Ascending aorta (tissue), 2 donors: ENCODE data around the gene POLD4. TPM values are rescaled to one million over a fixed set of nuclear protein-coding genes. Genes with fewer than 3 reads are reported as not detected.

ENCODE experiments used
- DNase-seq, 2 donors: peaks; one replicate each; pipeline ENCODE4 v3.0.0-alpha.2; 2019; ENCODE audit warnings: low spot score in 2 of 2
- H3K27ac ChIP-seq, 2 donors: fragments of 200-600 bp; sonication (generic); one replicate each; pipeline ENCODE4 v1.5.1; 2016 to 2017; ENCODE audit warnings: mild to moderate bottlenecking in 1 of 2
- H3K27me3 ChIP-seq: fragments of 200-600 bp; sonication (generic); one replicate; pipeline ENCODE4 v1.5.1; 2017
- H3K36me3 ChIP-seq, 2 donors: fragments of 200-600 bp; sonication (generic); one replicate each; pipeline ENCODE4 v1.5.1; 2016
- H3K4me1 ChIP-seq, 2 donors: fragments of 200-600 bp; sonication (generic); one replicate each; pipeline ENCODE4 v1.5.1; 2016 to 2017; ENCODE audit warnings: mild to moderate bottlenecking in 1 of 2
- H3K4me3 ChIP-seq, 2 donors: fragments of 200-600 bp; sonication (generic); one replicate each; pipeline ENCODE4 v1.5.1; 2016 to 2017; ENCODE audit warnings: mild to moderate bottlenecking in 1 of 2
- H3K9me3 ChIP-seq, 2 donors: fragments of 200-600 bp; sonication (generic); one replicate each; pipeline ENCODE4 v1.5.1; 2016
- intact Hi-C: fragments of 100-400 bp; cut with DNase I; formaldehyde crosslinking; loops from one replicate; pipeline ENCODE4 v1.15.1; 2023
- total RNA-seq: library from RNA; depleted of rRNA; stranded (reverse); fragments of >200 nt; gene quantifications from one replicate; pipeline ENCODE4 v1.1.0, GENCODE V29; 2016
- TF ChIP-seq, protein P1 (sequence below), 3 experiments: fragments of 200-600 bp in 2 of 3; fragments of 450-650 bp in 1 of 3; sonication (generic) in 2 of 3; IDR thresholded peaks; one replicate each; pipeline ENCODE4 v1.5.1; 2016 to 2019; ENCODE audit warnings: antibody characterized with exemption in 3 of 3, mild to moderate bottlenecking in 1 of 3, moderate library complexity in 1 of 3

The POLD4 gene
- total RNA-seq, 1 donor from 2014 or later, result 107 TPM

DNA sequence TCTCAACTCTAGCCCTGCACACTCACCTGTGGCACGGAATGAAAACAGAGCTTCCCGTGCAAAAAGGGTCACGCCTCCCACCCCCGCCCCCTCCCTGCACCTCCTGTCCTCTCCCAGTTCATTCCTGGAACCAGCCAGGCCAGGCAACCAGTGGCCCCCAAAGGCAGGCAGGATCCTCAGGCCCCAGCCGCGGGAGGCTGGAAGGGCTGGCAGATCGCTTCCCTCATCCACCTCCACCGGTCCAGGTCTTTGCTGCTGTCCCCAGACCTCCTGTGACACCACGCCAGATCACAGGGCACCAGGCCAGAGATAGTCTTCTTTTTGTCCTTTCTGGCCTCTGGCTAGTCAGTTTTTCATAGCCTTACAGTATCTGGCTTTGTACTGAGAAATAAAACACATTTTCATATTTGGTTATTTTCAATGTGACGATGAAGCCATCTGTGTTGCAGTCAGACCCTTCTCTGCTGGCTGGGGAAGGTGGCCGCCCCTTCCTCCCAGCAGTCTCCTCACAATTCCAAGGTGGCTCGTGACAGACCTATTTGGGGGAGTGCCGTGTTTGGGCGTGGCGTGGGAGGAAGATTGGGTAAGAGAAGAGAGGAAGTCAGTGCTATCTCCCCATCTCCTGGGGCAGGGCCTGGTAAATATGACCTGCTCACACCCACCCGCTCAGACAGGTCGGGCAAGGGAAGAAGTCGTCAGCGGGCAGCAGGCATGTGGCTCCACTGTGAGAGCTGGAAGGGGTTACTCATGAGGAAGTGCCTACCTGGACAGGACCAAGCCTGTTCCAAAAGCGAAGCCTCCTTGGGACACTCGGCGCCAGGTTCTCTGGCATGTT is 40.9 kb downstream of the POLD4 start:
- intact Hi-C loops, result no loop called here
- Histone ChIP-seq H3K4me3 (no peak overlapping the region), H3K27me3 (no peaks in the 10 kb centered on the region), H3K27ac (no peak overlapping the region), H3K4me1 (no peaks in the 10 kb centered on the region), H3K9me3 (no peaks in the 10 kb centered on the region), H3K36me3 (peaks cover 24 to 43% of the 10 kb centered on the region in 2 donors)
- peak in 1 of 2 donors; percentile 58 for DNase-seq
- TF ChIP-seq, protein P1, sequence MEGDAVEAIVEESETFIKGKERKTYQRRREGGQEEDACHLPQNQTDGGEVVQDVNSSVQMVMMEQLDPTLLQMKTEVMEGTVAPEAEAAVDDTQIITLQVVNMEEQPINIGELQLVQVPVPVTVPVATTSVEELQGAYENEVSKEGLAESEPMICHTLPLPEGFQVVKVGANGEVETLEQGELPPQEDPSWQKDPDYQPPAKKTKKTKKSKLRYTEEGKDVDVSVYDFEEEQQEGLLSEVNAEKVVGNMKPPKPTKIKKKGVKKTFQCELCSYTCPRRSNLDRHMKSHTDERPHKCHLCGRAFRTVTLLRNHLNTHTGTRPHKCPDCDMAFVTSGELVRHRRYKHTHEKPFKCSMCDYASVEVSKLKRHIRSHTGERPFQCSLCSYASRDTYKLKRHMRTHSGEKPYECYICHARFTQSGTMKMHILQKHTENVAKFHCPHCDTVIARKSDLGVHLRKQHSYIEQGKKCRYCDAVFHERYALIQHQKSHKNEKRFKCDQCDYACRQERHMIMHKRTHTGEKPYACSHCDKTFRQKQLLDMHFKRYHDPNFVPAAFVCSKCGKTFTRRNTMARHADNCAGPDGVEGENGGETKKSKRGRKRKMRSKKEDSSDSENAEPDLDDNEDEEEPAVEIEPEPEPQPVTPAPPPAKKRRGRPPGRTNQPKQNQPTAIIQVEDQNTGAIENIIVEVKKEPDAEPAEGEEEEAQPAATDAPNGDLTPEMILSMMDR (IDR thresholded peaks at IDR 0.05), result no peak

DNA sequence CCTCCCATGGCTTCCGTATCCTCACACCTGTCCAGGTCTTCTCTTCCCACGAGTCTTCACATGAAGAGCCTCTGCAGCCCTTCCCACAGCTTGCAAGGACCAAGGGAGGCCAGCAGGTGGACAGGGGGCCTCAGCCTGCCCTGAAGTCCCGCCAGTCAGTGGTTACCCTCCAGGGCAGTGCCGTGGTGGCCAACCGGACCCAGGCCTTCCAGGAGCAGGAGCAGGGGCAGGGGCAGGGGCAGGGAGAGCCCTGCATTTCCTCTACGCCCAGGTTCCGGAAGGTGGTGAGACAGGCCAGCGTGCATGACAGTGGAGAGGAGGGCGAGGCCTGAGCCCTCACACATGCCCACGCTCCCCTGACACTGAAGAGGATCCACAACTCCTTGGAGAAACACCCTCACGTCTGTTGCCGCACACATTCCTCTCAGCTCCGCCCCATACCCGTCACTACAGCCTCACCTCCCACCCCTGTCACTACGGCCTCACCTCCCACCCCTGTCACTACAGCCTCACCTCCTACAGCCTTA is 41.7 kb downstream of the POLD4 start:
- TF ChIP-seq, protein P1 (IDR thresholded peaks at IDR 0.05), result no peak
- DNase-seq, result peak in 1 of 2 donors; percentile 53

DNA sequence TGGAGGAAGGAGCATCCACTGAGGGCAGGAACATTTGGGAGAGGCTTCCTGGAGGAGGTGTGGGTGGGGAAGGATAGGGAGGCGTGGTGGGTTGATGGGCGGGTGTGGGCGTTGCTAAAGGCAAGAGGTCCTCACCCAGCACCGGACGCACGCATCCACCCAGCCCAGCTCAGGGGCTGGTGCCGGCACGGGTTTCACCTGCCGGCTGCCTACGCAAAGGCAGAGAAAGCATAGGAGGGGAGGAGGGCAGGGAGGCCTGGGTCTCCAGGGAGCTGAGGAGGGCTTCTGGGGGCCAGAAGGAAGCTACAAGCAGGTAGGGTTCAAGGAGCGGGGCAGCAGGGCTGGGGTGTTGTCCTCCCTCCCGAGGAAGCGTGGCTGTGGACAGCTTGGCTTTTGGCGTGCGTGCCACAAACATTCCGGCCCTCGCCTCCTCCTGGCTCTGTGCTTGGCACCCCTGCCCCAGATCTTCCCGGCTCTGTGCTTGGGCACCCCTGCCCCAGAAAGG is 42.2 kb downstream of the POLD4 start:
- H3K4me3 ChIP-seq, result no peak overlapping the region
- intact Hi-C loops, result no loop called here
- H3K36me3 ChIP-seq, result peaks cover 27 to 50% of the 10 kb centered on the region in 2 donors
- TF ChIP-seq, protein P1 (IDR thresholded peaks at IDR 0.05), result no peak
- H3K4me1 ChIP-seq, result no peaks in the 10 kb centered on the region
- H3K9me3 ChIP-seq, result no peaks in the 10 kb centered on the region
- no peak overlapping the region for H3K27ac ChIP-seq
- peak in 1 of 2 donors; percentile 55 for DNase-seq
- no peaks in the 10 kb centered on the region for H3K27me3 ChIP-seq

More for the DNA sequence above, 41.7 kb downstream of the POLD4 start:
- H3K36me3 ChIP-seq, result peaks cover 27 to 50% of the 10 kb centered on the region in 2 donors
- no peaks in the 10 kb centered on the region for H3K4me1 ChIP-seq
- H3K4me3 ChIP-seq, result no peak overlapping the region
- intact Hi-C loops, result no loop called here
- H3K27ac ChIP-seq, result no peak overlapping the region
- no peaks in the 10 kb centered on the region for H3K27me3 ChIP-seq
- H3K9me3 ChIP-seq, result no peaks in the 10 kb centered on the region

DNA sequence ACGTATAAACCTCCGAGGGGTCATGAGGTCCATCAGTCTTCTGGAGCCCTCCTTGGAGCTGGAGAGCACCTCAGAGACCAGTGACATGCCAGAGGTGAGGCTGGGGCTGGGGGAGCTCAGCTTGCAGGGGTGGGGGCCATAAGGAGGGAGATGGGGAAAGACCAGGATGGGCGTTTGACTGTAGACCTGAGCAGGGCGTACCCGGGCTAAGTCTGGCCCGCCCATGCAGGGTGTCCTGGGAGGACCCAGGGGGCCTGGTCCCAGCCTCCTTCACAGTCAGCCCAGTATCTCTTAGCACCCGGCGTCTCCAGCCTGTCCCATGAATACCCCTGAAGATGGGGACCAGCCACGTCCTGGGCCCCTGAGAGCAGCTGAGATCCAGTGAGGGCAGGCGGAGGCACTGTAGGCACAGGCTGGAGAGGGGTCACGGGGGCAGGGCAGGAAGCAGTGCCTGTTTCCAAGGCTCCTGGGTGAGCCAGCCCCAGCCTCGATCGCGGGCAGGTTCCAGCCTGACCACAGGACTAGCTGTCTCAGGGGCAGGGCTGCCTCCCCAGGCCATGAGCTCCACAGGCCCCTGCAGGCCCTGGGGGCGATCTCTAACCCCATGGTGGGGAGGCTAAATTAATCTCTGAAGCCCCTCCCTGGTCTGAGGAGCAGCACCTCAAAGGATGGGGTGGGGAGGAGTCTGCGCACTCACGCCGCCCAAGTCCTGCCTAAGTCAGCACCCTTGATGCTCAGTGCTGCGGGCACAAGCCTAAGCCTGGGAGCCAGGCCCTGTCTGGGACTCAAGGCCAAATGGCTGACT is 42.9 kb downstream of the POLD4 start:
- Histone ChIP-seq H3K9me3 (no peaks in the 10 kb centered on the region), H3K4me1 (no peaks in the 10 kb centered on the region), H3K4me3 (no peak overlapping the region), H3K36me3 (peaks cover 27 to 50% of the 10 kb centered on the region in 2 donors), H3K27ac (no peak overlapping the region), H3K27me3 (no peaks in the 10 kb centered on the region)
- TF ChIP-seq, protein P1 (IDR thresholded peaks at IDR 0.05), result no peak
- intact Hi-C loops, result no loop called here
- DNase-seq, result peak in 1 of 2 donors; percentile 52

DNA sequence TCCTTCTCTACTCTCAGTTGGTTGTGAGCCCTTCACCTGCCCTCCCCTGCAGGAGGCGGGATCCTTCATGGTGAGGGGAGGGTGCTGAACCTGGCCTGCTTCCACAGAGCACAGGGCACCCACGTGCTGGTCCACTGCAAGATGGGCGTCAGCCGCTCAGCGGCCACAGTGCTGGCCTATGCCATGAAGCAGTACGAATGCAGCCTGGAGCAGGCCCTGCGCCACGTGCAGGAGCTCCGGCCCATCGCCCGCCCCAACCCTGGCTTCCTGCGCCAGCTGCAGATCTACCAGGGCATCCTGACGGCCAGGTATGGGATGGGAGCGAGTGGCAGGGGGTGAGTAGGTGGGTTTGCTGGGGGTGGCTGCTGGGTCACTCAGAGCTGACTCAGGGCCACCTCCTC is 43.7 kb downstream of the POLD4 start:
- DNase-seq, result peak in 1 of 2 donors; percentile 52
- peaks cover 27 to 50% of the 10 kb centered on the region in 2 donors for H3K36me3 ChIP-seq

More for the DNA sequence above, 43.7 kb downstream of the POLD4 start:
- H3K9me3 ChIP-seq, result no peaks in the 10 kb centered on the region
- H3K27ac ChIP-seq, result no peak overlapping the region
- H3K4me3 ChIP-seq, result no peak overlapping the region
- TF ChIP-seq, protein P1 (IDR thresholded peaks at IDR 0.05), result no peak
- H3K4me1 ChIP-seq, result peaks cover 0 to 2% of the 10 kb centered on the region in 2 donors
- H3K27me3 ChIP-seq, result no peaks in the 10 kb centered on the region
- intact Hi-C loops, result no loop called here
